Measurements from ENCODE around the gene ACCS.

Gene ACCS

GRCh38 chr11:44082645-44083044 lies 16.6 kb downstream of the ACCS start:
- no peak for DNase-seq (ENCODE audit: low spot score)
- no peak for TF ChIP-seq CTCF (IDR thresholded peaks at IDR 0.05; ENCODE audit: extremely low read depth, insufficient read depth, missing control alignments)
- in situ Hi-C loops (cut with MboI; ENCODE audit: low pct_unique_long_range_greater_than_20kb, low sequenced_read_pairs, unreplicated experiment), result no loop called here

- TF ChIP-seq CTCF (IDR thresholded peaks at IDR 0.05; ENCODE audit: extremely low read depth, insufficient read depth, missing control alignments), result no peak
- in situ Hi-C loops (cut with MboI; ENCODE audit: low pct_unique_long_range_greater_than_20kb, low sequenced_read_pairs, unreplicated experiment), result no loop called here
- DNase-seq (ENCODE audit: low spot score), result no peak
Measured at GRCh38 chr11:44083433-44083832, 17.4 kb downstream of the ACCS start.

- TF ChIP-seq CTCF (IDR thresholded peaks at IDR 0.05; ENCODE audit: extremely low read depth, insufficient read depth, missing control alignments), result no peak
- no peak for DNase-seq (ENCODE audit: low spot score)
- in situ Hi-C loops (cut with MboI; ENCODE audit: low pct_unique_long_range_greater_than_20kb, low sequenced_read_pairs, unreplicated experiment), result no loop called here
Measured at GRCh38 chr11:44083906-44084305, 17.8 kb downstream of the ACCS start.

GRCh38 chr11:44085330-44085729 lies 19.3 kb downstream of the ACCS start:
- no peak for TF ChIP-seq CTCF (IDR thresholded peaks at IDR 0.05; ENCODE audit: extremely low read depth, insufficient read depth, missing control alignments)
- no peak for DNase-seq (ENCODE audit: low spot score)
- in situ Hi-C loops (cut with MboI; ENCODE audit: low pct_unique_long_range_greater_than_20kb, low sequenced_read_pairs, unreplicated experiment), result no loop called here

- DNase-seq (ENCODE audit: low spot score), result no peak
- TF ChIP-seq CTCF (IDR thresholded peaks at IDR 0.05; ENCODE audit: extremely low read depth, insufficient read depth, missing control alignments), result no peak
- in situ Hi-C loops (cut with MboI; ENCODE audit: low pct_unique_long_range_greater_than_20kb, low sequenced_read_pairs, unreplicated experiment), result no loop called here
Measured at GRCh38 chr11:44088377-44088776, 22.3 kb downstream of the ACCS start.

- in situ Hi-C loops (cut with MboI; ENCODE audit: low pct_unique_long_range_greater_than_20kb, low sequenced_read_pairs, unreplicated experiment), result no loop called here
- no peak for DNase-seq (ENCODE audit: low spot score)
- TF ChIP-seq CTCF (IDR thresholded peaks at IDR 0.05; ENCODE audit: extremely low read depth, insufficient read depth, missing control alignments), result no peak
Measured at GRCh38 chr11:44088871-44089270, 22.8 kb downstream of the ACCS start.

GRCh38 chr11:44090539-44090938 lies 24.5 kb downstream of the ACCS start:
- DNase-seq (ENCODE audit: low spot score), result no peak
- TF ChIP-seq CTCF (IDR thresholded peaks at IDR 0.05; ENCODE audit: extremely low read depth, insufficient read depth, missing control alignments), result no peak
- in situ Hi-C loops (cut with MboI; ENCODE audit: low pct_unique_long_range_greater_than_20kb, low sequenced_read_pairs, unreplicated experiment), result no loop called here
